ENCODE results near the gene CNTFR.
"Not testable (repeated sequence)": the region's sequence is repeated elsewhere in the genome, so short reads cannot be mapped to it uniquely, and the experiment has no call there.

CNTFR gene

GRCh38 chr9:34589636-34590380, at the start of gene CNTFR:
Gene CNTFR (minus strand): TSS chr9:34589724. CDS start chr9:34568981, 20,743 bp downstream.
- no peak for DNase-seq (ENCODE audit: low read depth)

GRCh38 chr9:34639322-34639721, 49.8 kb upstream of the CNTFR start:
- not testable (repeated sequence) for DNase-seq (ENCODE audit: low read depth)

GRCh38 chr9:34638138-34638445, 48.6 kb upstream of the CNTFR start:
- no peak for DNase-seq (ENCODE audit: low read depth)

- DNase-seq (ENCODE audit: low read depth): peak; percentile 87
Measured at GRCh38 chr9:34637356-34638137, 48.0 kb upstream of the CNTFR start, which contains the start of gene SIGMAR1. Gene SIGMAR1 (minus strand): TSS chr9:34637787. CDS start chr9:34637697, 90 bp downstream.

GRCh38 chr9:34636791-34637355, 47.3 kb upstream of the CNTFR start:
- no peak for DNase-seq (ENCODE audit: low read depth)

- DNase-seq (ENCODE audit: low read depth): no peak
Measured at GRCh38 chr9:34635556-34635955, 46.0 kb upstream of the CNTFR start.

- DNase-seq (ENCODE audit: low read depth): no peak
Measured at GRCh38 chr9:34634551-34635248, 45.2 kb upstream of the CNTFR start.

GRCh38 chr9:34633851-34634550, 44.5 kb upstream of the CNTFR start:
- peak; percentile 60 for DNase-seq (ENCODE audit: low read depth)

GRCh38 chr9:34633166-34633565, 43.6 kb upstream of the CNTFR start:
- no peak for DNase-seq (ENCODE audit: low read depth)

- DNase-seq (ENCODE audit: low read depth): no peak
Measured at GRCh38 chr9:34630402-34631154, 41.1 kb upstream of the CNTFR start.

- no peak for DNase-seq (ENCODE audit: low read depth)
Measured at GRCh38 chr9:34629491-34629808, 39.9 kb upstream of the CNTFR start.

GRCh38 chr9:34628656-34629490, 39.3 kb upstream of the CNTFR start, which contains the start of gene ARID3C:
Gene ARID3C (minus strand): TSS chr9:34629066. CDS start chr9:34628014, 1,052 bp downstream.
- no peak for DNase-seq (ENCODE audit: low read depth)

- no peak for DNase-seq (ENCODE audit: low read depth)
Measured at GRCh38 chr9:34627716-34628655, 38.5 kb upstream of the CNTFR start.

- DNase-seq (ENCODE audit: low read depth): no peak
Measured at GRCh38 chr9:34625186-34625486, 35.6 kb upstream of the CNTFR start.

GRCh38 chr9:34624475-34625185, 35.1 kb upstream of the CNTFR start:
- DNase-seq (ENCODE audit: low read depth): no peak

- DNase-seq (ENCODE audit: low read depth): no peak
Measured at GRCh38 chr9:34623374-34624235, 34.1 kb upstream of the CNTFR start.

Measured in stimulated activated CD8-positive, alpha-beta memory T cell treated with anti-CD3 and anti-CD28 coated beads, Interleukin-4, amount 100 ng/mL, for 24 hours (primary cell).